Endodermal cell (in vitro differentiated cells): Measurements from ENCODE around the gene GSTA5. TPM values are rescaled to one million over a fixed set of nuclear protein-coding genes. Genes with fewer than 3 reads are reported as not detected.
"Not testable (repeated sequence)": the region's sequence is repeated elsewhere in the genome, so short reads cannot be mapped to it uniquely, and the experiment has no call there.

ENCODE experiments used
- DNase-seq: peaks from one replicate; pipeline ENCODE4 v3.0.0-alpha.2; 2017
- H3K27ac ChIP-seq: 2 replicates; pipeline ENCODE4 v1.5.1; 2013; ENCODE audit warnings: mild to moderate bottlenecking, low read depth, low read length, moderate library complexity
- H3K27me3 ChIP-seq: 2 replicates; pipeline ENCODE4 v1.6.1; 2013; ENCODE audit warnings: mild to moderate bottlenecking, low read length, moderate library complexity; ENCODE audit not compliant: insufficient read depth, control insufficient read depth, poor library complexity, severe bottlenecking
- H3K36me3 ChIP-seq: 2 replicates; pipeline ENCODE4 v1.7.0; 2013; ENCODE audit warnings: mild to moderate bottlenecking, low read length, moderate library complexity; ENCODE audit not compliant: control insufficient read depth, insufficient read depth
- H3K4me1 ChIP-seq: one replicate; pipeline ENCODE4 v1.7.0; 2013; ENCODE audit warnings: low read length; ENCODE audit not compliant: control insufficient read depth, insufficient read depth
- H3K4me3 ChIP-seq: 2 replicates; pipeline ENCODE4 v1.5.1; 2013; ENCODE audit warnings: mild to moderate bottlenecking, low read length, moderate library complexity
- H3K9ac ChIP-seq: 2 replicates; pipeline ENCODE4 v1.6.1; 2013; ENCODE audit warnings: mild to moderate bottlenecking, low read length, moderate library complexity; ENCODE audit not compliant: poor library complexity, severe bottlenecking; ENCODE audit errors: extremely low read depth
- H3K9me3 ChIP-seq: 2 replicates; pipeline ENCODE4 v1.6.1; 2013; ENCODE audit warnings: mild to moderate bottlenecking, low read length, moderate library complexity; ENCODE audit not compliant: control insufficient read depth
- H3K27ac Mint-ChIP-seq: 2 replicates; pipeline ENCODE4 v1.8.0; 2020; ENCODE audit warnings: mixed read lengths
- H3K27me3 Mint-ChIP-seq: 2 replicates; pipeline ENCODE4 v1.8.0; 2021; ENCODE audit warnings: mild to moderate bottlenecking, mixed read lengths; ENCODE audit not compliant: insufficient read depth
- H3K36me3 Mint-ChIP-seq: 2 replicates; pipeline ENCODE4 v1.8.0; 2020; ENCODE audit warnings: low read depth, mixed read lengths
- H3K4me1 Mint-ChIP-seq: 2 replicates; pipeline ENCODE4 v1.8.0; 2020; ENCODE audit warnings: mixed read lengths
- H3K4me3 Mint-ChIP-seq: 2 replicates; pipeline ENCODE4 v1.8.0; 2020; ENCODE audit warnings: mild to moderate bottlenecking, moderate library complexity, mixed read lengths
- H3K9me3 Mint-ChIP-seq: 2 replicates; pipeline ENCODE4 v1.8.0; 2020; ENCODE audit warnings: mild to moderate bottlenecking, mixed read lengths
- WGBS, 2 experiments: methylation state at CpG; one replicate each; pipeline versions ENCODE4 v1.1.5 to v1.1.7; 2013; ENCODE audit warnings: missing lambda C conversion rate in 2 of 2, mixed read lengths in 1 of 2; ENCODE audit not compliant: insufficient coverage in 1 of 2, insufficient read length in 1 of 2; 5-methylcytosine and 5-hydroxymethylcytosine counted together
- total RNA-seq, 2 donors: library from RNA; stranded (reverse); fragmentation: NEBNext Ultra II Directional in 1 of 2; extraction: Animal tissue kit (Norgen Biotek cat#: 25700) in 1 of 2; gene quantifications; 2 replicates in 1 of 2; 3 replicates in 1 of 2; pipeline ENCODE4 v1.2.1, GENCODE V29; 2021
- TF ChIP-seq, protein P1 (sequence below): fragments of 200-600 bp; sonication (generic); conservative IDR thresholded peaks from 2 replicates; pipeline ENCODE4 v1.5.0; 2021; ENCODE audit warnings: antibody characterized with exemption, mild to moderate bottlenecking

Gene GSTA5
- total RNA-seq, 2 donors from 2014 or later = not detected

- TF ChIP-seq, protein P1, sequence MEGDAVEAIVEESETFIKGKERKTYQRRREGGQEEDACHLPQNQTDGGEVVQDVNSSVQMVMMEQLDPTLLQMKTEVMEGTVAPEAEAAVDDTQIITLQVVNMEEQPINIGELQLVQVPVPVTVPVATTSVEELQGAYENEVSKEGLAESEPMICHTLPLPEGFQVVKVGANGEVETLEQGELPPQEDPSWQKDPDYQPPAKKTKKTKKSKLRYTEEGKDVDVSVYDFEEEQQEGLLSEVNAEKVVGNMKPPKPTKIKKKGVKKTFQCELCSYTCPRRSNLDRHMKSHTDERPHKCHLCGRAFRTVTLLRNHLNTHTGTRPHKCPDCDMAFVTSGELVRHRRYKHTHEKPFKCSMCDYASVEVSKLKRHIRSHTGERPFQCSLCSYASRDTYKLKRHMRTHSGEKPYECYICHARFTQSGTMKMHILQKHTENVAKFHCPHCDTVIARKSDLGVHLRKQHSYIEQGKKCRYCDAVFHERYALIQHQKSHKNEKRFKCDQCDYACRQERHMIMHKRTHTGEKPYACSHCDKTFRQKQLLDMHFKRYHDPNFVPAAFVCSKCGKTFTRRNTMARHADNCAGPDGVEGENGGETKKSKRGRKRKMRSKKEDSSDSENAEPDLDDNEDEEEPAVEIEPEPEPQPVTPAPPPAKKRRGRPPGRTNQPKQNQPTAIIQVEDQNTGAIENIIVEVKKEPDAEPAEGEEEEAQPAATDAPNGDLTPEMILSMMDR = no peak
- no peak for DNase-seq
- Histone ChIP-seq H3K36me3 (no peaks in the 10 kb centered on the region), H3K27ac (no peak overlapping the region), H3K4me1 (no peaks in the 10 kb centered on the region), H3K9me3 (no peaks in the 10 kb centered on the region), H3K27me3 (no peaks in the 10 kb centered on the region), H3K9ac (no peak overlapping the region), H3K4me3 (no peak overlapping the region)
- H3K4me1 Mint-ChIP-seq = peaks cover 23% of the 10 kb centered on the region
- H3K4me3 Mint-ChIP-seq = no peak overlapping the region
- WGBS, 2 experiments = 81 to 97% methylated on average over 2 to 5 of the region's 5 CpGs
- peaks cover 3% of the 10 kb centered on the region for H3K27me3 Mint-ChIP-seq
- no peak overlapping the region for H3K27ac Mint-ChIP-seq
- no peaks in the 10 kb centered on the region for H3K36me3 Mint-ChIP-seq
- no peaks in the 10 kb centered on the region for H3K9me3 Mint-ChIP-seq
Observed at GRCh38 chr6:52808660-52809059, 32.0 kb downstream of the GSTA5 start.

- not testable (repeated sequence) for H3K27me3 Mint-ChIP-seq, H3K27ac ChIP-seq, H3K4me3 Mint-ChIP-seq, H3K9ac ChIP-seq, H3K4me3 ChIP-seq, H3K27ac Mint-ChIP-seq, H3K36me3 Mint-ChIP-seq, H3K27me3 ChIP-seq, H3K36me3 ChIP-seq, H3K9me3 ChIP-seq, H3K4me1 ChIP-seq, H3K9me3 Mint-ChIP-seq
- TF ChIP-seq, protein P1 = peak; percentile 50
- DNase-seq = peak; percentile 51
- H3K4me1 Mint-ChIP-seq = peaks cover 18% of the 10 kb centered on the region
- WGBS, 2 experiments = 68 to 80% methylated on average over 1 to 4 of the region's 5 CpGs
Observed at GRCh38 chr6:52803668-52804255, 36.9 kb downstream of the GSTA5 start, which contains the start of gene GSTA1. Gene GSTA1, minus strand, starts transcription at chr6:52803816. Its CDS starts 4,549 bp downstream, at chr6:52799267.

GRCh38 chr6:52802806-52803205, 37.8 kb downstream of the GSTA5 start:
- Mint-ChIP-seq H3K4me1 (peaks cover 18% of the 10 kb centered on the region), H3K27ac (no peak overlapping the region), H3K4me3 (no peak overlapping the region), H3K27me3 (peaks cover 3% of the 10 kb centered on the region), H3K36me3 (no peaks in the 10 kb centered on the region), H3K9me3 (no peaks in the 10 kb centered on the region)
- Histone ChIP-seq H3K27ac (no peak overlapping the region), H3K4me1 (no peaks in the 10 kb centered on the region), H3K36me3 (no peaks in the 10 kb centered on the region), H3K4me3 (no peak overlapping the region), H3K9ac (no peak overlapping the region), H3K9me3 (no peaks in the 10 kb centered on the region), H3K27me3 (no peaks in the 10 kb centered on the region)
- TF ChIP-seq, protein P1 = no peak
- no peak for DNase-seq
- WGBS, 2 experiments = 76 to 80% methylated on average over 1 of the region's 1 CpG
